Liver (tissue), 9 donors: ENCODE measurements around the gene SYNJ2. TPM values are rescaled to one million over a fixed set of nuclear protein-coding genes. Genes with fewer than 3 reads are reported as not detected.

ENCODE experiments used
- DNase-seq: peaks from one replicate; pipeline ENCODE4 v3.0.0-alpha.2; 2017; ENCODE audit warnings: low spot score
- H3K27ac ChIP-seq, 2 donors: one replicate each; pipeline ENCODE4 v1.7.0; 2013; ENCODE audit warnings: inconsistent platforms in 2 of 2, low read length in 2 of 2, control low read depth in 1 of 2, low read depth in 1 of 2, mild to moderate bottlenecking in 1 of 2
- H3K27me3 ChIP-seq, 4 donors: one replicate each; pipeline versions ENCODE4 v1.6.1 to v1.7.0; 2013; ENCODE audit warnings: low read length in 3 of 4, inconsistent platforms in 1 of 4, mild to moderate bottlenecking in 1 of 4, moderate library complexity in 1 of 4; ENCODE audit not compliant: control insufficient read depth in 4 of 4, insufficient read depth in 4 of 4
- H3K36me3 ChIP-seq, 4 donors: one replicate each; pipeline versions ENCODE4 v1.6.1 to v1.7.0; 2013; ENCODE audit warnings: low read length in 3 of 4, mild to moderate bottlenecking in 3 of 4, low read depth in 1 of 4, moderate library complexity in 1 of 4; ENCODE audit not compliant: control insufficient read depth in 4 of 4, insufficient read depth in 3 of 4
- H3K4me1 ChIP-seq, 4 donors: one replicate each; pipeline versions ENCODE4 v1.6.1 to v1.7.0; 2013; ENCODE audit warnings: low read length in 3 of 4, mild to moderate bottlenecking in 3 of 4, moderate library complexity in 1 of 4; ENCODE audit not compliant: control insufficient read depth in 4 of 4, insufficient read depth in 4 of 4
- H3K4me3 ChIP-seq, 3 donors: one replicate each; pipeline versions ENCODE4 v1.6.1 to v1.7.0; 2013; ENCODE audit warnings: low read length in 3 of 3, control low read depth in 1 of 3, low read depth in 1 of 3, mild to moderate bottlenecking in 1 of 3
- H3K9ac ChIP-seq, 2 donors: one replicate each; pipeline ENCODE4 v1.7.0; 2013; ENCODE audit warnings: low read length in 2 of 2, mild to moderate bottlenecking in 2 of 2, moderate library complexity in 2 of 2, control low read depth in 1 of 2, low read depth in 1 of 2
- H3K9me3 ChIP-seq, 4 donors: one replicate each; pipeline versions ENCODE4 v1.6.1 to v1.7.0; 2013; ENCODE audit warnings: low read length in 3 of 4; ENCODE audit not compliant: control insufficient read depth in 4 of 4
- FOXA1 ChIP-seq: IDR thresholded peaks from 2 replicates; pipeline ENCODE4 v1.6.1; 2016; ENCODE audit warnings: antibody characterized with exemption
- FOXA2 ChIP-seq: IDR thresholded peaks from 2 replicates; pipeline ENCODE4 v1.6.1; 2016; ENCODE audit warnings: antibody characterized with exemption
- GABPA ChIP-seq, 2 donors: IDR thresholded peaks in 1 of 2; conservative IDR thresholded peaks in 1 of 2; 2 replicates each; pipeline ENCODE4 v1.6.1; 2016; ENCODE audit warnings: antibody characterized with exemption in 2 of 2, mild to moderate bottlenecking in 1 of 2, moderate library complexity in 1 of 2
- HNF4A ChIP-seq, 2 donors: conservative IDR thresholded peaks; 2 replicates each; pipeline ENCODE4 v1.6.1; 2016; ENCODE audit warnings: antibody characterized with exemption in 2 of 2, mild to moderate bottlenecking in 2 of 2
- JUND ChIP-seq, 2 donors: IDR thresholded peaks; 2 replicates each; pipeline ENCODE4 v1.6.1; 2016; ENCODE audit warnings: antibody characterized with exemption in 2 of 2
- MAX ChIP-seq: IDR thresholded peaks from 2 replicates; pipeline ENCODE4 v1.6.1; 2016; ENCODE audit warnings: antibody characterized with exemption
- RAD21 ChIP-seq, 2 donors: IDR thresholded peaks; 2 replicates each; pipeline ENCODE4 v1.6.1; 2016; ENCODE audit warnings: antibody characterized with exemption in 2 of 2, mild to moderate bottlenecking in 2 of 2
- REST ChIP-seq: IDR thresholded peaks from 2 replicates; pipeline ENCODE4 v1.6.1; 2016; ENCODE audit warnings: antibody characterized with exemption, mild to moderate bottlenecking
- SP1 ChIP-seq: IDR thresholded peaks from 2 replicates; pipeline ENCODE4 v1.6.1; 2018; ENCODE audit warnings: antibody characterized with exemption, mild to moderate bottlenecking
- TAF1 ChIP-seq: conservative IDR thresholded peaks from 2 replicates; pipeline ENCODE4 v1.6.1; 2016; ENCODE audit warnings: antibody characterized with exemption, mild to moderate bottlenecking
- YY1 ChIP-seq: IDR thresholded peaks from 2 replicates; pipeline ENCODE4 v1.6.1; 2016; ENCODE audit warnings: antibody characterized with exemption, mild to moderate bottlenecking
- ZBTB33 ChIP-seq: IDR thresholded peaks from 2 replicates; pipeline ENCODE4 v1.6.1; 2016; ENCODE audit warnings: antibody characterized with exemption
- WGBS: extraction: QIAGEN DNeasy Blood & Tissue Kit; methylation state at CpG from one replicate; pipeline ENCODE4 v1.1.7; 2013; 5-methylcytosine and 5-hydroxymethylcytosine counted together
- polyA plus RNA-seq, 2 donors: library from polyadenylated mRNA; stranded (reverse) in 1 of 2; unstranded in 1 of 2; fragments of 200-250 nt in 1 of 2; fragments of >200 nt in 1 of 2; fragmentation: Nextera tagmentation in 1 of 2; extraction: Ambion mirVana in 1 of 2; gene quantifications; one replicate each; pipeline versions ENCODE4 v1.2.1 to v1.2.3, GENCODE V29; 2013 to 2015
- total RNA-seq, 2 donors: library from RNA; depleted of rRNA; stranded (reverse); fragments of >200 nt; gene quantifications; one replicate each; pipeline ENCODE4 v1.2.3, GENCODE V29; 2014
- donor health status: healthy.
- donor health status: healthy.
- donor health status: healthy.
- donor health status: healthy.
- donor health status: healthy.

Gene SYNJ2
- total and polyA plus RNA-seq, 4 donors: 2.4 to 8.9 (median 3.2) TPM

GRCh38 chr6:158087224-158087867 lies 105.7 kb downstream of the SYNJ2 start (continued):
- no peak for TF ChIP-seq REST
- TF ChIP-seq TAF1: no peak
- no peak for TF ChIP-seq JUND (IDR thresholded peaks at IDR 0.05)
- no peak for TF ChIP-seq HNF4A (conservative IDR thresholded peaks at IDR 0.05)

- H3K27me3 ChIP-seq: no peaks in the 10 kb centered on the region
- H3K9me3 ChIP-seq: no peaks in the 10 kb centered on the region
- TF ChIP-seq MAX (no peak), ZBTB33 (no peak), REST (no peak), RAD21 (IDR thresholded peaks at IDR 0.05) (no peak), FOXA2 (no peak), TAF1 (no peak), SP1 (no peak), JUND (IDR thresholded peaks at IDR 0.05) (no peak)
- no peaks in the 10 kb centered on the region for H3K4me1 ChIP-seq
- WGBS: 96% methylated on average over 9 of the region's 9 CpGs
- H3K9ac ChIP-seq: no peak overlapping the region
- no peak for DNase-seq
- no peak overlapping the region for H3K4me3 ChIP-seq
- peaks cover 0 to 45% (median 20%) of the 10 kb centered on the region in 4 donors for H3K36me3 ChIP-seq
- no peak overlapping the region for H3K27ac ChIP-seq
Observed at GRCh38 chr6:158092806-158093205, 111.1 kb downstream of the SYNJ2 start.

GRCh38 chr6:158095031-158095430 lies 113.4 kb downstream of the SYNJ2 start:
- no peak for DNase-seq
- no peak overlapping the region for H3K27ac ChIP-seq
- TF ChIP-seq HNF4A (conservative IDR thresholded peaks at IDR 0.05) (no peak), GABPA (IDR thresholded peaks at IDR 0.05 in 1 of 2, conservative IDR thresholded peaks at IDR 0.05 in 1 of 2) (no peak), RAD21 (IDR thresholded peaks at IDR 0.05) (no peak), FOXA1 (no peak), YY1 (no peak), MAX (no peak)
- H3K27me3 ChIP-seq: no peaks in the 10 kb centered on the region
- H3K4me3 ChIP-seq: no peak overlapping the region
- H3K9ac ChIP-seq: no peak overlapping the region
- no peaks in the 10 kb centered on the region for H3K4me1 ChIP-seq
- 93% methylated on average over 6 of the region's 6 CpGs for WGBS
- no peaks in the 10 kb centered on the region for H3K9me3 ChIP-seq
- peaks cover 0 to 41% (median 16%) of the 10 kb centered on the region in 4 donors for H3K36me3 ChIP-seq
